Esophagus squamous epithelium (tissue), 5 donors: ENCODE measurements around the gene ROR2. TPM values are rescaled to one million over a fixed set of nuclear protein-coding genes. Genes with fewer than 3 reads are reported as not detected.

ENCODE experiments used
- DNase-seq: peaks from one replicate; lab custom pipeline; 2025; lab: John Stamatoyannopoulos, UW
- H3K27ac ChIP-seq, 4 donors: fragments of 200-600 bp; sonication (generic); one replicate each; pipeline ENCODE4 v1.5.1; 2016 to 2019; ENCODE audit warnings: mild to moderate bottlenecking in 1 of 4
- H3K27me3 ChIP-seq, 4 donors: fragments of 200-600 bp; sonication (generic); 1 replicate in 3 of 4; 2 replicates in 1 of 4; pipeline versions ENCODE4 v1.5.1 to v1.6.0; 2017 to 2021; ENCODE audit warnings: antibody characterized with exemption in 1 of 4
- H3K36me3 ChIP-seq, 3 donors: fragments of 200-600 bp; sonication (generic); one replicate each; pipeline ENCODE4 v1.5.1; 2016 to 2019
- H3K4me1 ChIP-seq, 3 donors: fragments of 200-600 bp; sonication (generic); one replicate each; pipeline ENCODE4 v1.5.1; 2017 to 2019
- H3K4me3 ChIP-seq, 4 donors: fragments of 200-600 bp; sonication (generic); 1 replicate in 3 of 4; 2 replicates in 1 of 4; pipeline ENCODE4 v1.5.1; 2016 to 2019; ENCODE audit warnings: mild to moderate bottlenecking in 2 of 4, moderate library complexity in 1 of 4
- H3K9me3 ChIP-seq, 3 donors: fragments of 200-600 bp; sonication (generic); one replicate each; pipeline ENCODE4 v1.5.1; 2016 to 2019
- CTCF ChIP-seq, 6 experiments: fragments of 450-650 bp in 4 of 6; fragments of 200-600 bp in 2 of 6; sonication (generic) in 2 of 6; IDR thresholded peaks; one replicate each; pipeline ENCODE4 v1.5.1; 2016 to 2019; ENCODE audit warnings: antibody characterized with exemption in 6 of 6, mild to moderate bottlenecking in 4 of 6, moderate library complexity in 4 of 6
- POLR2A ChIP-seq, 4 donors: fragments of 450-650 bp; IDR thresholded peaks; one replicate each; pipeline ENCODE4 v1.6.1; 2017; ENCODE audit warnings: antibody characterized with exemption in 4 of 4, mild to moderate bottlenecking in 4 of 4, moderate library complexity in 3 of 4
- WGBS, 2 donors: methylation state at CpG; one replicate each; pipeline ENCODE4 v1.1.5; 2018; 5-methylcytosine and 5-hydroxymethylcytosine counted together
- intact Hi-C: fragments of 100-400 bp; cut with DNase I; formaldehyde crosslinking; loops from one replicate; pipeline ENCODE4 v1.15.0; 2022
- total RNA-seq, 4 donors: library from RNA; depleted of rRNA; stranded (reverse); fragments of >200 nt; gene quantifications; one replicate each; pipeline ENCODE4 v1.1.0, GENCODE V29; 2016
- donor health status: DM: yes; HTN: yes; CAD: no.

Gene ROR2
- total RNA-seq, 4 donors from 2014 or later, result 0.68 to 12.6 (median 3.7) TPM

DNA sequence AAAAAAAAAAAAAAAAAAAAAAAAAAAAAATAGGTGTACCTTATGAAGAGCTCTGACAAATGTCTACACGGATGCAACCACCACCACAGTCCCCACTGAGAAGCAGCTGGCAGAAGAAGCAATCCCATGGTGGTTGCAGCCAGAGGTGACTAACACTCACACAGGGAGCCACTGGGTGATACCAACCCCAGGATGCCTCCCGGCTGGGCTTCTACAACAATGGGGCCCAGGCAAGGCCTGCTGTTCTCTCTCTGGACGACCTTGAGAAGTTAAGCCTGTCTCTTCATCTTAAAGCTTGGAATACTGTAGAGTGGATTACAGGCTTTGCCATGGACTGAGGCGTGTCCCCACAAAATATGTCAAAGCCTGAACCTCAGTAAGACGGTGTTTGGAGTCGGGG is 104.1 kb downstream of the ROR2 start:
- Histone ChIP-seq H3K36me3 (no peaks in the 10 kb centered on the region), H3K9me3 (no peaks in the 10 kb centered on the region), H3K4me3 (no peak overlapping the region), H3K27ac (no peak overlapping the region), H3K4me1 (peaks cover 0 to 52% (median 13%) of the 10 kb centered on the region in 3 donors), H3K27me3 (peaks cover 0 to 62% (median 0%) of the 10 kb centered on the region in 4 donors)
- TF ChIP-seq CTCF (IDR thresholded peaks at IDR 0.05) (no peak), POLR2A (IDR thresholded peaks at IDR 0.05) (no peak)
- no peak for DNase-seq
- intact Hi-C loops, result no loop called here
- 53 to 88% methylated on average over 3 to 4 of the region's 6 CpGs for WGBS, 2 donors

GRCh38 chr9:91844701-91845291 is 105.2 kb downstream of the ROR2 start:
- TF ChIP-seq POLR2A (IDR thresholded peaks at IDR 0.05) (no peak), CTCF (IDR thresholded peaks at IDR 0.05) (no peak)
- WGBS, 2 donors, result 76 to 81% methylated on average over 10 to 11 of the region's 12 CpGs
- Histone ChIP-seq H3K4me1 (peaks cover 0 to 52% (median 13%) of the 10 kb centered on the region in 3 donors), H3K27me3 (peaks cover 0 to 72% (median 0%) of the 10 kb centered on the region in 4 donors), H3K36me3 (no peaks in the 10 kb centered on the region), H3K27ac (peak overlapping the region in 3 of 4 donors; percentile 24 to 81 (median 69)), H3K4me3 (no peak overlapping the region), H3K9me3 (no peaks in the 10 kb centered on the region)
- intact Hi-C loops, result no loop called here
- no peak for DNase-seq

DNA sequence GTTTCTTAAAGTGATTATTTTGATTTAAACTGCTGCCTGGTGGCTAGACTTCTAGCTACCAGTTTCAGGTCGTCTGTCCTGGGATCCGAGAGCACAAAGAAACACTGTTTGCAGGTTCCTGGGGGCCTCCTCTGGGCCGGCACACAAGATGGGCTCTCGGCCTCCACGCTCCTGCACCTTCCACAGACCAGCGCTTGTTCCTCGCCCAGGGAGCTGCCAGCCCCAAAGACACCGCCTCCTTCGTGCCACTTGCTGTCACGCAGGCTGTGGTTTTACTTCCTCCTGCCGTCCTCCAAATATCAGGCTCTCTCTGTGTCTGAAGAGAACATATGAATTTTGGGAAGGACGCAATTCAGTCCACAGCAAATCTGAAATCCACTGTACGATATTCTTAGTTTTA is 105.8 kb downstream of the ROR2 start:
- WGBS, 2 donors, result 48 to 70% methylated on average over 3 to 9 of the region's 13 CpGs
- intact Hi-C loops, result no loop called here
- TF ChIP-seq POLR2A (IDR thresholded peaks at IDR 0.05) (no peak), CTCF (IDR thresholded peaks at IDR 0.05) (no peak)
- Histone ChIP-seq H3K4me1 (peaks cover 0 to 52% (median 13%) of the 10 kb centered on the region in 3 donors), H3K36me3 (no peaks in the 10 kb centered on the region), H3K27ac (peak overlapping the region; percentile 24 to 81 (median 48)), H3K4me3 (peak overlapping the region in 1 of 4 donors; percentile 3), H3K9me3 (no peaks in the 10 kb centered on the region), H3K27me3 (peaks cover 0 to 78% (median 0%) of the 10 kb centered on the region in 4 donors)
- DNase-seq, result no peak

- 35 to 80% methylated on average over 8 to 11 of the region's 15 CpGs for whole genome bisulfite sequencing, 2 donors
- DNase-seq, result no peak
- Histone ChIP-seq H3K36me3 (no peaks in the 10 kb centered on the region), H3K27me3 (peaks cover 0 to 79% (median 0%) of the 10 kb centered on the region in 4 donors), H3K4me3 (peak overlapping the region in 1 of 4 donors; percentile 3), H3K4me1 (peaks cover 0 to 57% (median 16%) of the 10 kb centered on the region in 3 donors), H3K27ac (peak overlapping the region in 3 of 4 donors; percentile 27 to 81 (median 69)), H3K9me3 (no peaks in the 10 kb centered on the region)
- intact Hi-C loops, result no loop called here
- no peak for TF ChIP-seq CTCF (IDR thresholded peaks at IDR 0.05)
- no peak for TF ChIP-seq POLR2A (IDR thresholded peaks at IDR 0.05)
Measured at GRCh38 chr9:91843623-91844148, 106.3 kb downstream of the ROR2 start.

DNA sequence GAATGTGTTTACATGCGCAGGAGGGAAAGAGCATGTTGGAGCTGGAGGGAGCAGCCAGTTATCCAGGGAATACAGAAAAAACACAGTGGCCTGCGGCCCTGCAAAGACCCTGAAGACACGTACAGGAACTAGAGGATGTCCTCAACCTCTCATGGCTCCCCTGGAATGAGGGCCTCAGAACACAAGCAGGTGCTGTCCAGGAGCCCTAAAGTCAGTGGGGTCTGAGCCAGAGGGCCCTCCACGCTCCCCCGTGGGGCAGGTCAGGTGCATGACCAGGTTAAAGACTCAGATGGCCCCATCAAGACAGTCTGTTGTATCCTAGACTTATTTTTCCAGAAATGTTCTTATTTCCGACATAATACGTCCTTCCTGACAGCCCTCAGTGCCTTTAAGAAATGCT is 106.9 kb downstream of the ROR2 start:
- peaks cover 0 to 79% (median 0%) of the 10 kb centered on the region in 4 donors for H3K27me3 ChIP-seq
- intact Hi-C loops, result no loop called here
- TF ChIP-seq POLR2A (IDR thresholded peaks at IDR 0.05) (no peak), CTCF (IDR thresholded peaks at IDR 0.05) (no peak)
- WGBS, 2 donors, result 69 to 75% methylated on average over 7 of the region's 7 CpGs
- no peaks in the 10 kb centered on the region for H3K9me3 ChIP-seq
- no peak overlapping the region for H3K4me3 ChIP-seq
- peak overlapping the region in 3 of 4 donors; percentile 27 to 81 (median 69) for H3K27ac ChIP-seq
- no peaks in the 10 kb centered on the region for H3K36me3 ChIP-seq
- DNase-seq, result no peak
- peaks cover 0 to 60% (median 22%) of the 10 kb centered on the region in 3 donors for H3K4me1 ChIP-seq
